ENCODE measurements around the gene GANC.
"Not testable (repeated sequence)": the region's sequence is repeated elsewhere in the genome, so short reads cannot be mapped to it uniquely, and the experiment has no call there.

GANC gene

GRCh38 chr15:42306681-42307080 lies 33.7 kb downstream of the GANC start:
- TF ChIP-seq Cebpa-rat (IDR thresholded peaks at IDR 0.05), result no peak
- Histone ChIP-seq H3K27ac (no peak overlapping the region), H3K4me1 (no peaks in the 10 kb centered on the region), H3K9me3 (replicated peaks in 1 of 11) (peaks cover 26 to 31% (median 29%) of the 10 kb centered on the region in 11 experiments), H3K36me3 (peaks cover 25 to 68% (median 54%) of the 10 kb centered on the region in 11 experiments; a peak in 21 of 22 replicates), H3K9ac (no peak overlapping the region), H3K4me2 (no peak overlapping the region), H3K27me3 (no peaks in the 10 kb centered on the region), H3K4me3 (no peak overlapping the region), H4K20me1 (no peaks in the 10 kb centered on the region)

DNA sequence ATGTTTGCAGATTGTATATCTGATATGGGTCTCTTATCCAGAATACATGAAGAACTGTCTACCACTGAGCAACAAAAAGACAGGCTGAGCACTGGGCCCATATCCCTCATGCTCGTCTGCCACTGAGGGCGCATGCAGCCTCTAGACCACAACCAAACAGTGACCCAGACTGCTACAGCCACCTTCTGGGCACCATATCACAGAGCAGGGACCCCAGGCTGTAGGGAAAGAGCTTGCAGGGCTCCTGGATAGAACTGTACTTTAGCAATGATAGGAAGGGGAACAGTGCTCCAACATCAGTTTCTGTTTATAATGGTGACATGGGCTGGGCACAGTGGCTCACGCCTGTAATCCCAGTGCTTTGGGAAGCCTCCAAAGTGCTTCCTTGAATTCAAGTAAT lies 40.5 kb downstream of the GANC start:
- Histone ChIP-seq H4K20me1 (no peaks in the 10 kb centered on the region), H3K36me3 (peaks cover 29 to 73% (median 54%) of the 10 kb centered on the region in 11 experiments; a peak in 21 of 22 replicates), H3K4me3 (no peak overlapping the region), H3K4me2 (no peak overlapping the region), H3K4me1 (no peaks in the 10 kb centered on the region), H3K27me3 (no peaks in the 10 kb centered on the region), H3K27ac (no peak overlapping the region), H3K9ac (no peak overlapping the region), H3K9me3 (replicated peaks in 1 of 11) (no peaks in the 10 kb centered on the region)
- no peak for TF ChIP-seq Cebpa-rat (IDR thresholded peaks at IDR 0.05)

DNA sequence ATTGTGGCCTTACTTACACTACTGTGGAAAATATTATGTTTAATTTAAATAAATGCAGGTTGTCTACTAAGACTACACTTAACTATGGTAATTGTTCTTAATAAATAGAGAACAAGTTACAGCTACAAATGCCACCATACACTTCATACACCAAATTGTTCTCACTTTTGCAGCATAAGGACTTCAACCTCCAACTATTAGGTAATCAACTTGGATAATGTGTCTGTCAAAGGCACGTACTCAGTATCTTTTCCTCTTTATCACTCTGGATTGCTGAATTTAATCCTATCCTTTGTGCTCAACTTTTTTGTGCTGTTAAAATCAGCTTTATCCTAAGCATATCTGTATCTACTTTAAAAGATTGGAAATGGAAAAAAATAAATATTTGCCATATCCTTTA lies 41.8 kb downstream of the GANC start:
- Histone ChIP-seq H4K20me1 (no peaks in the 10 kb centered on the region), H3K27ac (no peak overlapping the region), H3K4me2 (no peak overlapping the region), H3K4me3 (no peak overlapping the region), H3K4me1 (no peaks in the 10 kb centered on the region), H3K36me3 (peaks cover 25 to 60% (median 42%) of the 10 kb centered on the region in 11 experiments; a peak in 21 of 22 replicates), H3K27me3 (no peaks in the 10 kb centered on the region), H3K9ac (no peak overlapping the region), H3K9me3 (replicated peaks in 1 of 11) (no peaks in the 10 kb centered on the region)
- TF ChIP-seq Cebpa-rat (IDR thresholded peaks at IDR 0.05), result no peak

- Histone ChIP-seq H3K36me3 (peaks cover 18 to 55% (median 35%) of the 10 kb centered on the region in 11 experiments; a peak in 21 of 22 replicates), H3K4me1 (no peaks in the 10 kb centered on the region), H3K4me2 (no peak overlapping the region), H3K9ac (no peak overlapping the region), H3K9me3 (replicated peaks in 1 of 11) (no peaks in the 10 kb centered on the region), H3K4me3 (no peak overlapping the region), H4K20me1 (no peaks in the 10 kb centered on the region), H3K27ac (no peak overlapping the region), H3K27me3 (no peaks in the 10 kb centered on the region)
- no peak for TF ChIP-seq Cebpa-rat (IDR thresholded peaks at IDR 0.05)
These were observed 42.5 kb downstream of the GANC start for GRCh38 chr15:42315521-42315920.

DNA sequence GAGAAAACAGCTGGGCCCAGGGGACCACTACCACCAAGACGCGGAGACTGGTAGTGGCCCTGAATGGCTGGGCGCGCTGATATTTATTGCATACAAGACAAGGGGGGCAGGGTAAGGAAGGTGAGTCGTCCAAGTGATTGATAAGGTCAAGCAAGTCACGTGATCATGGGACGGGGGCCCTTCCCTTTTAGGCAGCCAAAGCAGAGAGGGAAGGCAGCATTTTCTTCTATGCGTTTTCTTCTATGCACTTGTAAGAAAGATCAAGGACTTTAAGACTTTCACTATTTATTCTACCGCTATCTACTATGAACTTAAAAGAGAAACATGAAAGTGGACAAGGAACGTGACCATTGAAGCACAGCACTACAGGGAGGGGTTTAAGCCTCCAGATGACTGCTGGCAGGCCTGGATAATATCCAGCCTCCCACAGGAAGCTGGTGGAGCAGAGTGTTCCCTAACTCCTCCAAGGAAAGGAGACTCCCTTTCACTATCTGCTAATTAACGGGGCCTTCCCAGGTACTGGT lies 43.3 kb downstream of the GANC start:
- H3K27me3 ChIP-seq; H3K27ac ChIP-seq; H3K9me3 ChIP-seq (replicated peaks in 1 of 11); H3K9ac ChIP-seq; H4K20me1 ChIP-seq; H3K4me2 ChIP-seq; H3K4me1 ChIP-seq; H3K4me3 ChIP-seq: not testable (repeated sequence)
- peaks cover 10 to 55% (median 29%) of the 10 kb centered on the region in 11 experiments; a peak in 21 of 22 replicates for H3K36me3 ChIP-seq

GRCh38 chr15:42319206-42319605 lies 46.2 kb downstream of the GANC start:
- H3K27me3 ChIP-seq, result no peaks in the 10 kb centered on the region
- no peaks in the 10 kb centered on the region for H4K20me1 ChIP-seq
- TF ChIP-seq Cebpa-rat (IDR thresholded peaks at IDR 0.05), result no peak
- no peak overlapping the region for H3K27ac ChIP-seq
- no peak overlapping the region for H3K9ac ChIP-seq
- H3K9me3 ChIP-seq (replicated peaks in 1 of 11), result no peaks in the 10 kb centered on the region
- no peak overlapping the region for H3K4me3 ChIP-seq
- H3K4me1 ChIP-seq, result no peaks in the 10 kb centered on the region
- peaks cover 23 to 55% (median 35%) of the 10 kb centered on the region in 11 experiments for H3K36me3 ChIP-seq
- no peak overlapping the region for H3K4me2 ChIP-seq

- H3K27ac ChIP-seq, result no peak overlapping the region
- H4K20me1 ChIP-seq, result no peaks in the 10 kb centered on the region
- no peak overlapping the region for H3K4me3 ChIP-seq
- no peaks in the 10 kb centered on the region for H3K4me1 ChIP-seq
- no peak overlapping the region for H3K4me2 ChIP-seq
- peaks cover 50 to 84% (median 74%) of the 10 kb centered on the region in 11 experiments for H3K36me3 ChIP-seq
- no peaks in the 10 kb centered on the region for H3K9me3 ChIP-seq (replicated peaks in 1 of 11)
- no peak overlapping the region for H3K9ac ChIP-seq
- no peak for TF ChIP-seq Cebpa-rat (IDR thresholded peaks at IDR 0.05)
- no peaks in the 10 kb centered on the region for H3K27me3 ChIP-seq
These were observed 51.3 kb downstream of the GANC start for GRCh38 chr15:42324308-42324707.

DNA sequence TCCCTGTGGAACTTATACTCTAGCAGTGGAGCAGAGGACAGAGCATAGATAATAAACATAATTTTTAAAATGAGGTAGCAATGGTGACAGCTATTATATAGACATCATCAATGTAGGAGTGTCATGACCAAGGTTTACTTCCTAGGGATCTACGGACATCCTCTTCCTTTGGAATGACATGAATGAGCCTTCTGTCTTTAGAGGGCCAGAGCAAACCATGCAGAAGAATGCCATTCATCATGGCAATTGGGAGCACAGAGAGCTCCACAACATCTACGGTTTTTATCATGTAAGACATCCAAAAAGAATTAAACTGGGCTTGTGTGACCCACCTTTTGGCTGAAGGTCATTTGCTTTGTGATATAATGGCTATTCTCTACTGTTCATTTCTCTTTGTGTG lies 56.2 kb downstream of the GANC start:
- Histone ChIP-seq H3K9me3 (replicated peaks in 1 of 11) (peaks cover 2 to 13% (median 7%) of the 10 kb centered on the region in 11 experiments; a peak in 20 of 22 replicates), H3K27me3 (no peaks in the 10 kb centered on the region), H3K27ac (no peak overlapping the region), H3K4me2 (no peak overlapping the region), H3K36me3 (peaks cover 30 to 80% (median 66%) of the 10 kb centered on the region in 11 experiments; a peak in 21 of 22 replicates), H4K20me1 (no peaks in the 10 kb centered on the region), H3K4me1 (no peaks in the 10 kb centered on the region), H3K9ac (no peak overlapping the region), H3K4me3 (no peak overlapping the region)
- TF ChIP-seq Cebpa-rat (IDR thresholded peaks at IDR 0.05), result no peak

DNA sequence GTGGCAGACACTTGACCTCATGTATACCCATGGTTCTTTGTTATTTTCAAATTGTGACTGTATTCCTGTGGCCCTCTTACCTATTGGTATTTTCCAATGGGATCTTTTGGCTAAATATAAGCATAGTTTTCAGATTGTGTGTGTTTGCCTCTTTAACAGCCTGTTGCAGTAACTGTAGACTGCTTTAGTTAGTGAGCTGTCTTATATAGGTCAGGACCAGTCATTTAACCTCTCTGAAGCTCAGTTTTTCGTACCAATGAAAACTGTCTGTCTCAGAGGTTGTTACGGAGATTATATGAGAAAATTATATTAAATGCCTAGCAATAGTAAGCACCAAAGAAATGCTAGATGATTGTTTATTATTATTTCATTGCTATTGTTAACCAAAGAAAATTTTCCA lies 57.0 kb downstream of the GANC start:
- Histone ChIP-seq H3K36me3 (peaks cover 35 to 83% (median 67%) of the 10 kb centered on the region in 11 experiments; a peak in 21 of 22 replicates), H3K4me3 (no peak overlapping the region), H3K27ac (no peak overlapping the region), H4K20me1 (no peaks in the 10 kb centered on the region), H3K9me3 (replicated peaks in 1 of 11) (peaks cover 8 to 21% (median 14%) of the 10 kb centered on the region in 11 experiments), H3K9ac (no peak overlapping the region), H3K4me2 (no peak overlapping the region), H3K27me3 (no peaks in the 10 kb centered on the region), H3K4me1 (no peaks in the 10 kb centered on the region)
- no peak for TF ChIP-seq Cebpa-rat (IDR thresholded peaks at IDR 0.05)

GRCh38 chr15:42331235-42331634 lies 58.2 kb downstream of the GANC start:
- no peak overlapping the region for H3K4me3 ChIP-seq
- H3K9me3 ChIP-seq (replicated peaks in 1 of 11), result peaks cover 20 to 34% (median 27%) of the 10 kb centered on the region in 11 experiments
- no peak overlapping the region for H3K9ac ChIP-seq
- no peaks in the 10 kb centered on the region for H3K27me3 ChIP-seq
- H3K36me3 ChIP-seq, result peaks cover 33 to 85% (median 68%) of the 10 kb centered on the region in 11 experiments
- no peak overlapping the region for H3K27ac ChIP-seq
- no peaks in the 10 kb centered on the region for H4K20me1 ChIP-seq
- TF ChIP-seq Cebpa-rat (IDR thresholded peaks at IDR 0.05), result no peak
- no peak overlapping the region for H3K4me2 ChIP-seq
- no peaks in the 10 kb centered on the region for H3K4me1 ChIP-seq
